Posterior cingulate gyrus (tissue), 11 donors: ENCODE results near the gene ANK3.

Experiments
- DNase-seq, 10 donors: peaks; one replicate each; pipeline versions ENCODE4 v3.0.0 to v3.0.0-alpha.2; 2020 to 2021; ENCODE audit warnings: mixed read lengths in 3 of 10
- intact Hi-C: fragments of 100-400 bp; cut with DNase I; formaldehyde crosslinking; loops from one replicate; pipeline ENCODE4 v1.15.1; 2023

ANK3 gene

GRCh38 chr10:60155943-60156683 lies 233.6 kb downstream of the ANK3 start:
- peak in 8 of 10 donors; percentile 14 to 85 (median 44) for DNase-seq
- intact Hi-C loops = no loop called here

- intact Hi-C loops = no loop called here
- DNase-seq = no peak
Observed at GRCh38 chr10:60155099-60155877, 234.4 kb downstream of the ANK3 start.

GRCh38 chr10:60149003-60149402 lies 240.7 kb downstream of the ANK3 start:
- DNase-seq = no peak
- intact Hi-C loops = no loop called here

GRCh38 chr10:60148266-60148840 lies 241.3 kb downstream of the ANK3 start:
- DNase-seq = no peak

GRCh38 chr10:60147576-60148265 lies 242.0 kb downstream of the ANK3 start:
- intact Hi-C loops = no loop called here

More at GRCh38 chr10:60148266-60148840, 241.3 kb downstream of the ANK3 start:
- intact Hi-C loops = no loop called here

GRCh38 chr10:60147025-60147424 lies 242.7 kb downstream of the ANK3 start:
- peak in 6 of 10 donors; percentile 10 to 83 (median 57) for DNase-seq
- intact Hi-C loops = no loop called here

More at GRCh38 chr10:60147576-60148265, 242.0 kb downstream of the ANK3 start:
- no peak for DNase-seq

GRCh38 chr10:60144099-60144498 lies 245.6 kb downstream of the ANK3 start:
- intact Hi-C loops = no loop called here
- no peak for DNase-seq

GRCh38 chr10:60142736-60143135 lies 246.9 kb downstream of the ANK3 start:
- no peak for DNase-seq
- intact Hi-C loops = no loop called here

- intact Hi-C loops = no loop called here
Observed at GRCh38 chr10:60141896-60142559, 247.6 kb downstream of the ANK3 start.

GRCh38 chr10:60140651-60141632 lies 248.7 kb downstream of the ANK3 start:
- DNase-seq = no peak

More at GRCh38 chr10:60141896-60142559, 247.6 kb downstream of the ANK3 start:
- no peak for DNase-seq

GRCh38 chr10:60139798-60140566 lies 249.7 kb downstream of the ANK3 start:
- no peak for DNase-seq
- intact Hi-C loops = no loop called here

More at GRCh38 chr10:60140651-60141632, 248.7 kb downstream of the ANK3 start:
- intact Hi-C loops = no loop called here

GRCh38 chr10:60139290-60139689 lies 250.4 kb downstream of the ANK3 start:
- intact Hi-C loops = no loop called here

GRCh38 chr10:60138842-60139241 lies 250.8 kb downstream of the ANK3 start:
- DNase-seq = no peak
- intact Hi-C loops = no loop called here

More at GRCh38 chr10:60139290-60139689, 250.4 kb downstream of the ANK3 start:
- no peak for DNase-seq

GRCh38 chr10:60138026-60138425 lies 251.6 kb downstream of the ANK3 start:
- no peak for DNase-seq
- intact Hi-C loops = no loop called here

GRCh38 chr10:60137292-60137992 lies 252.2 kb downstream of the ANK3 start:
- intact Hi-C loops = no loop called here
- DNase-seq = no peak

GRCh38 chr10:60135020-60135419 lies 254.7 kb downstream of the ANK3 start:
- intact Hi-C loops = no loop called here
- DNase-seq = no peak

- intact Hi-C loops = no loop called here
- DNase-seq = no peak
Observed at GRCh38 chr10:60134548-60134947, 255.1 kb downstream of the ANK3 start.
